SU-DHL-6 (cell line): Measurements from ENCODE around the gene TTN.

Experiments used
- CTCF ChIP-seq: fragments of 200-600 bp; sonication (generic); IDR thresholded peaks from one replicate; pipeline ENCODE4 v1.5.1; 2017; ENCODE audit warnings: antibody characterized with exemption, mild to moderate bottlenecking, low read length, moderate library complexity; ENCODE audit not compliant: insufficient read depth, poor library complexity, severe bottlenecking
- EZH2phosphoT487 ChIP-seq: fragments of 200-600 bp; sonication (generic), shearing (Covaris generic); conservative IDR thresholded peaks from 2 replicates; pipeline ENCODE4 v1.6.1; 2018; ENCODE audit warnings: mild to moderate bottlenecking, antibody characterized with exemption, low read length, moderate library complexity, mixed read lengths

GRCh38 chr2:178514664-178515063 lies 292.6 kb downstream of the TTN start:
- TF ChIP-seq CTCF: no peak
- TF ChIP-seq EZH2phosphoT487: no peak
